ENCODE measurements around the gene PRR12.

PRR12 gene

DNA sequence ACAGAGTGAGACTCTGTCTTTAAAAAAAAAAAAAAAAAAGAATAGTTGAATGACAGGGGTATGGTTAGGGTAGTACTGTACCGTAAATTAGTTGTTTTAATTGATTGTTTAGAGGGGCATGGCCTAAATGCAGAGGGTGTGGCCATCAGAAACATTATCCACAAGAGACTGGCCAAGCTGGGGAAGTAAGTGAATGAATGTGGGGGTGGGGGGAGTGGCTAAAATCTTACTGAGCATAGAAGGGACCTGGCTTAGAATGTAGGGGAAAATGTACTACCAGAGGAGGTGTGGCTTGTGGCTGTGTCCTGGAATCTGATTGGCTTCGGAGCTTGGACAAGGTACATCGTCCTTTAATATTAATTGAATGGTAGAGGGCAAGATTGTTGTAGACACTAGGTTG lies 78.5 kb downstream of the PRR12 start:
- no peak for DNase-seq

DNA sequence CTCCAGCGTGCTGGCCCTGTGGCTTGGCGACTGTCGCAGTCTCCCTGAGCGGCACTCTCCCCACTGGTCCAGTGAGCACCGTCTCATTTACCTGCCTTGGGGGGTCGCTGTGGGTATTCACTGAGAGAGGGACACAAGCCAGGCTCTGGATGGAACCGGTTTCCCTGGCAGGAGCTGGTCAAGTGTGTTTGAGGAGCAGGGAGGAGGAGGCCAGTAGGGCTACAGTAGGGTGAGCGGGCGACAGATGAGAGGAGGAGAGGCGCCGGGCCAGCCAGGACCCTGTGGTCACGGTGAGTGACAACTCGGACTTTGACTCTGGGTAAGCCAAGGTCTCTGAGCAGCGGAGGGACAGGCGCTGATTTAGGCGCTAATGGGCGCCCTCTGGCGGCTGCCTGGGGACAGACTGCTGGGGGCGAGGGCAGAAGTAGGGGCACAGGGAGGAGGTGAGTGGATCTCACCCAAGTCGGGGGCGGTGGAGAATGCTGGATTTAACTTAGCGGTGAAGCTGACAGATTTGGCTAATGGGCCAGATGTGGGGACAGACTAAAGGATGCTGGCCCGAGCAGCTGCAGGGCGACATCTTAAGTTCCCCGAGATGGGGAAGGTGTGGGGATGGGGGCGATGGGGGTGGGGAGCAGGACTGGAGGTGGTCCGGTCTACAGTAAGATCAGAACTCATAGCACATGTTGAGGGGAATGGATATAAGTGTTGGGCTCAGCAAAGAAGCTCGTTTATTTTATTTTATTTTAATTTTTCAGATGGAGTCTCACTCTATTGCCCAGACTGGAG lies 81.3 kb downstream of the PRR12 start:
- DNase-seq = peak; percentile 47
